Cortex of kidney (tissue), 1 donor: ENCODE data around the gene VIL1.
A peak's percentile ranks its signal among the peaks of the same experiment; 100 is the strongest.

ENCODE experiments used
- DNase-seq: peaks from one replicate; lab custom pipeline; 2025; lab: John Stamatoyannopoulos, UW

VIL1 gene

DNA sequence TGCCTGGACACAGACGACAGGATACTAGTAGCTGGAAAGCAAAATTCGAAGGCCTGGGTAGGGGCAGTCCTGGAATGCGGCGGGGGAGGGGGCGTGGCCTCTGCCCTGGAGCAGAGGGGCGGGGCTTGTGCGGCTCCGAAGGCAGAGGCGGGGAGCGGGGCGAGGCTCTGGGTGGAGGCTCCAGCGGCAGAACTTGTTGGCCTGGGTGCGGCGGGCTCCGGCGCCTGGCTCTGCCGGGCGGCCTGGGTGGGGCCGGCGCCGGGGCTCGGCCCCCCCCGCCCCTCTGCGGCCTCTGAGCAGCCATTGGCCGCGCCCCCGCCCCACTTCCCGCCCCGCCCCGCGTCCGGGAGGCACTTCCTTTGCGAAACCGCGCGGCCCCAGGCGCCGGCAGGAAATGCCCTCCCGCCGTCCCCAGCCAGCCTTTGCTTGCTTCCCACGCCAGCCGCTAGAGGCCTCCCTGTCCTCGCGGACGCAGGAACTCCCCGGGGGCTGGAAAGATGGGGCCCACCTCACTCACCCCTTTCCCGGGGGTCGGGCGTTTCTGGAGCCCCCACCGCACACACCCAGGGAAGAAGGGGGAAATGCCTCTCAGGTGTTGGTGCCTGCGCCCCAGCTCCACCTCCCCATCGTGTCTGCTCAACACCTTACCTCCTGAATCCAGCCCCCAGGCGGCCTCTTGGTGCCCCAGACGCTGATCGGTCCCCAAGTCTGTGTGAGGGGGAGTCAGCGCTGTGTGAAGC lies 12.5 kb upstream of the VIL1 start:
- DNase-seq, result peak; percentile 78

DNA sequence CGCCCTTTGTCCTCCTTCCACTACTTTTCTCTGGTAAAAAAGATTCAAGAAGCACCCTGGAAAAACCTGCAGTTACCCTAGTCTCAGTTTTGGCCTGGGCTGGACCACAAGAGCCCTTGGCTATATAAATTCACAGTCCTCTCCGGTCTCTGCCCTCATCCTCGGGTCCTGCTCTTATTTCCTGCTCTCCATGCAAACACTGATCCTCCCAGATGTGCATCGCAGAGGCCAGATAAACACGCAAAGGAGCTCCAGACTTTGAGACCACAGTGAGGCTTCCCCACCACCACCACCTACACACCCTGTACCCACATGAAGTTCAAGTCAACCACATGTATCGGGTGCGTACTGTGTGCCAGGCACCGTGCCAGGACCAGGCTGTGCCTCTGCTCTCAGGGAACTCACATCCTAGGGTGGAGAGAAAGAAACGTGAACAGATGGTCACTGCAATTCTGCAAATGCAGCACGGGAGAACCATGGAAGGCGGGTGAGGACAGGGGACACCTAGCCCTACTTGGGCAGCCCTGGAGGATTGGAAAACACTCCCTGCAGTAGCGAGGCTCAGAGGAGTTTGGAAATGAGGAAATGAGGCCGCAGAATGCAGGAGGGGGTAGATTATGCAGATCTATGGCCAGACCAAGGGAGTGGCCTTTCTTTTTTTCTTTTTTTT lies 11.8 kb upstream of the VIL1 start:
- DNase-seq, result no peak

DNA sequence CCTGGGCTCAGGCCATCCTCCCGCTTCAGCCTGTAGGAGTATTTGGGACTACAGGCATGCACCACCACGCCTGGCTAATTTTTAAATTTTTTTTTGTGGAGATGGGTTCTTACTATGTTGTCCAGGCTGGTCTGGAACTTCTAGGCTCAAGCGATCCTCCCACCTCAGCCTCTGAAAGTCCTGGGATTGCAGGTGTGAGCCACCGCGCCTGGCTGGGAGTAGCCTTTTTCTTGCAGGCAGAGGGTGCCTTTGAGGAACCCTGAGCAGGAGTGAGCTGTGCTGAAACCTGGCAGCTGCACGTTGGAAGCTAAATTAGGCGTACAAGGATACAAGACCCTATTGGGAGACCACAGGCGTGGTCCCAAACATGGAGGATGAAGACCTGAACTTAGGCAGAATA lies 11.2 kb upstream of the VIL1 start:
- no peak for DNase-seq

DNA sequence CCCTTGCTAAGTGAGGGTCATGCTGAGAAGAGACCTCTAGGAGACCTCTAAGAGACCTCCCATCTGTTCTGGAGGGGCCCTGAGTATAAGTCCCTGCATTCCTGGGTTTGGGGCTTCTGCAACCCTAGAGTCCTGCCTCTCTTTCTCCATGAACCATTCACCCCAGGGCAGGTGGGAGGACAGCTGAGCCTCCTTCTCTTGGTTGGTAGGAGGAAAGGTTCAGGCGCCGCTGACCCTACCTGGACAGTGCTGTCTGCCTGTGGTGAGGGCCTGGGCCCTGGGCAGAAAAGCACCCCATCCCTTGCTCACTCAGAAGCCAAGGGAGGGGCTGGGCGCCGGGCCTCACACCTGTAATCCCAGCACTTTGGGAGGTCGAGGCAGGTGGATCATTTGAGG lies 604 bp upstream of the VIL1 start:
- no peak for DNase-seq

DNA sequence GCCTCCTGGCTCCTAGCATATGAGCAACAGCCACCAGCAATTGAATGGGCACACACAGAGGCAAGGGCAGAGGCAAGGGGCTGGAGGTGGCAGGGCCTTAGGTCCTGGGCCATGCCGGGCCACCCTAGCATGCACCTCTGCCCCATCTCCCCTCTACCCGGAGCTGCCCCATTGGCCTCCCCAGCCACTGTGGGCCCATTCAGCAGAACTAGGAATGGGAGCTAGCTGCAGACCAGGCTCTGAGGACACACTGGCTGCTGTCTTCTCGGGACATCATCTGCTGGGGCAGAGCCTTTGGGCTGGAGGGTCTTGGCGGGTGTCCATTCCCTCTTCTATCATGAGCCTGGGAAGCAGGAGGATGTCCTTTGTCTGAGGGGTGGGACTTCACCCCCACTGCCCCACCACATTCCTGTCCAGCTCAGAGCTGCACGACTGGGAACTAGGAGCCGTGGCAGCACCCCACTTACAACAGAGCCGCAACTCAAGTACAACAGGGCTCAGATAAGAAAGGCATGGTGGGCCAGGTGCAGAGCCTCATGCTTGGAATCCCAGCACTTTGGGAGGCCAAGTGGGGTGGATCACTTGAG lies 800 bp downstream of the VIL1 start:
- no peak for DNase-seq

DNA sequence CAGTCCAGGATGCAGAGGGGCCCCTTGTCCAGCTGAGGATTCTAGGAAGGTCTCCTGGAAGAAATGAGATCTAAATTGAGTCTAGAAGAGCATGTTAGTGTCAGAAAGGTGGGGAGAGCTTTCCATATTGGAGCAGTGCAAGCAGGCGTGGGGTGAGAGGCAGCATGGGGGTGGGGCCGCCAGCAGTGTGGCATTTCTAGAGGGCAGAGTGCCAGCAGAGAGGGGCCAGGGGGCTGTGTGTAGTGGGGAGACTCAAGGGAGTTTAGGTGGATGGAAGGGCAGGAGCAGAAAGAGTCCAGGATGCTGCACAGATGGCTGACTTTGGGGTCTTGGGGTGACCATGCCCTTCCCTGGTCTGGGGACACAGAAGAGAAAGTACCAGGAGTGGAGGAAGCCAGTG lies 2.1 kb downstream of the VIL1 start:
- no peak for DNase-seq

DNA sequence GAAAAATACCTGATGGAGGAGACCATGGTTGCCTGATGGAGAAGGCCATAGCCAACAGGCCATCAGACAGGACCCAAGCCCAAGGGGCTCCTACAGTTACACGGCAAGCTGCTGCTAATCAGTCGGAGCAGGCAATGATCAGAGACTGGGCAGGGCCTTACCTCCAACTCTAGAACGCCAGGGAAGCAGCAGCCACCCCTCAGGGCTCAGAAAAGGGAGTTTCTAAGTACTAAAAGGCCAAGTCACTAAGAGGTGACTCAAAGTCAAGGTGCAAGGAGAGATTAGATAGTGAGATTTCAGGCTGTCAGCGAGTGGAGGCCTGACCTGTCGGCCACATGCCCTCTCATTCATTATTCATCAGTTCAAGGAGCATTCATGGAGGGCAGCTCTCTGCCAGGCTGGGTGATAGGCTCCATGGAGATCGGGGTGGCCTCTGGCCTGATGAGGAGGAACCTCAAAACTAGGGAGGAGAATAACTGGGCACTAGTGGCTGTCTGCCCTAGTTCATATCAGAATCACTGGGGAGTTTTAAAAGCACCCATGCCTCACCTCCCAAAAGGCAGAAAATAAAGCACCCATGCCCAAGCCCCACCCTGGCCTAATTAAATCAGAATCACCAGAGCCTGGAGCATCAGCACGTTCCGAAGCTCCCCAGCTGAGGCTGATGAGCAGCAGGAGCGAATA lies 3.6 kb downstream of the VIL1 start:
- DNase-seq, result no peak

DNA sequence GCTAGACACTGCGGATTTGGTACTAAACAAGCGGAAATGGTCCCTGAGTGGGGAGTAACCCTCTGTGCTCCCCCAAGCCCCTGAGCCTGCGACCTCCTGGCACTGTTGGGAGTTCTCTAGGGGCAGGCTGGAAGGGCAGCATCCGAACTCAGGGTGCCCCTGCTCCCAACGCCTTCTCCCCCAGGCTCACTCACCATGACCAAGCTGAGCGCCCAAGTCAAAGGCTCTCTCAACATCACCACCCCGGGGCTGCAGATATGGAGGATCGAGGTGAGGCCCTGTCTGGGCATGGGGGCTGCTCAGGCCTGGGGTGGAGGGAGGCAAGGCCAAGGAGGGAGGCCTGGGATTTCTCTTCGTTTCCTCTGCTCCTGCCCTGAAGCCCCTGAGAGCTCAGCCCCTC lies 4.7 kb downstream of the VIL1 start:
- DNase-seq, result no peak

DNA sequence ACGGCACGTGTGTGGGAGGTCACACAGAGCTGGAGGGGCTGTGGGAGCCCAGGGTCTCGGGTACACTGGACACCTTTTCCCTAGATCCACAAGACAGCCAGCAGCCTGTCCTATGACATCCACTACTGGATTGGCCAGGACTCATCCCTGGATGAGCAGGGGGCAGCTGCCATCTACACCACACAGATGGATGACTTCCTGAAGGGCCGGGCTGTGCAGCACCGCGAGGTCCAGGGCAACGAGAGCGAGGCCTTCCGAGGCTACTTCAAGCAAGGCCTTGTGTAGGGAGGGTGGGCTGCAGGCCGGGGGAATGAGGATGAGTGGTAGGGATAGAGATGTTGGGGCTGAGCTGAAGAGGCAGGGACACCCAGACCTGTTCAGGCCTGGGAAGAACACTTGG lies 6.6 kb downstream of the VIL1 start:
- DNase-seq, result no peak

DNA sequence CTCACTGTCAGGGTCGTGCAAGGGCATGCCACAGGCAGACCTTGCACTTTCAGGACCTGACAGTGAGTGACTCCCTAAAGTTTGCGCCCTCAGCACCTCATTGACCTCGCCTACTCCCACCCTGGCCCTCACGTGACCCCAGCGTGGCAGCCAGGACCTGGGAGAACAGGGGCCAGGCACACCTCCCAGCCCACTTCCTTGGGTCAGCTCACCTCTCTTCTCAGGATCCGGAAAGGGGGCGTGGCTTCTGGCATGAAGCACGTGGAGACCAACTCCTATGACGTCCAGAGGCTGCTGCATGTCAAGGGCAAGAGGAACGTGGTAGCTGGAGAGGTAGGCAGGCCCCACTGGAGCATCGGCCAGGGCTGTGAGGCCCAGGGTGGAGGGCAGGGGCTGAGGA lies 8.8 kb downstream of the VIL1 start:
- no peak for DNase-seq

DNA sequence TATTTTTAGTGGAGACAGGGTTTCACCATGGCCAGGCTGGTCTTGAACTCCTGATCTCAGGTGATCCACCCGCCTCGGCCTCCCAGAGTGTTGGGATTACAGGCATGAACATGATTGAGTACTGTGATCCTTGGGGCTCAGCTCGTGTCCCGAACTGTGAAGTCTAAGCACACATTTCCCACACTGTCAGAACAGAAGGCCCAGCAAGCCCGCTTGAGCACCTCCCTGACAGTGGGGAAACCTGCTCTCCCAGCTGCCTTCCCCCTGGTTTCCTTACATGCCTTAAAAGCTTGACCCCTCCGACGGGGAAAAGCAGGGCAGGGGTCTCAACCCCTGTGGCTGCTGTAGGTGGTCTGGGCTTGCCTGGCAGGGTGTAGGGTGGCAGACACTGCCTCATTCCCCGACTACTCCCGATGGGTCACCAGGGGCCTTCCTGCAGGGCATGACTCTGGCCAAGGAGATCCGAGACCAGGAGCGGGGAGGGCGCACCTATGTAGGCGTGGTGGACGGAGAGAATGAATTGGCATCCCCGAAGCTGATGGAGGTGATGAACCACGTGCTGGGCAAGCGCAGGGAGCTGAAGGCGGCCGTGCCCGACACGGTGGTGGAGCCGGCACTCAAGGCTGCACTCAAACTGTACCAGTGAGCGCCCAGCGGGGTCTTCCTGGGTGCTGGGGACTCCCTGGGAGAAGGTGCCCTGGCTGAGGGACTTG lies 10.1 kb downstream of the VIL1 start:
- no peak for DNase-seq

DNA sequence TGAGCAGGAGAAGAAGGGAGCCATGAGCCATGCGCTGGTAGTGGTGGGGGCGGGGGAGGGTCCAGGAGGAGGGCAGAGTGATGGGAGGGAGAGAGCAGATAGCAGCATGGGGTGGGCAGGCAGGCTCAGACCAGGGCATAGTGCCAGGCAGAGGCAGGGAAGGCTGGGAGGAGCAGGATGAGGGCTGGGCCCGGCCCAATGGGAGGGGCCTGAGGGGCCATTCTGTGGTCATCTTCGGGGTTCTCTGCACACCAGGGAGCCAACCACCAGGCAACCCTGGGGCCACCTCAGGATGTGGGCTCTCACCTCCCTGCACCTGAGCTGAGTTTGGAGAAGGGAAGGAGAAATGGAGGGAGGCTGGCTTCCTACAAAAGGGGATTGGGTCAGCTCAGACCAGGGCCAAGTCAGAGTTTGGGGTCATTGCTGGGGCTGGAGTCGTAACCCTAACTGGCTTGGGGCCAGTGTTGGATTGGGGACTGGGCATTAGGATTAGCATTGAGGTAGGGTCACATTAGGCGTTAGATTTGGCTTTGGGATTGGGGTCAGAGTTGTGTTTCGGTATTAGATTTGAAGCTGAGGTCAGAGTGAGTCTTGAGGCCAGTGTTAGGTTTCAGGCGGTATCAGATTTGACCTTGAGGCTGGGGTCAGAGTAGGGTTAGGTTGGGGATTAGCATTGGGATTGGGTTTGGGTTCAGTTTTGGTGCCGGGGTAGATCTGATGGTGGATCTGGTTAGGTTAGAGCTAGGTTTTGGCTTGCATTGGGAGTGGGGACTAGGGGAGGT lies 11.2 kb downstream of the VIL1 start:
- no peak for DNase-seq

DNA sequence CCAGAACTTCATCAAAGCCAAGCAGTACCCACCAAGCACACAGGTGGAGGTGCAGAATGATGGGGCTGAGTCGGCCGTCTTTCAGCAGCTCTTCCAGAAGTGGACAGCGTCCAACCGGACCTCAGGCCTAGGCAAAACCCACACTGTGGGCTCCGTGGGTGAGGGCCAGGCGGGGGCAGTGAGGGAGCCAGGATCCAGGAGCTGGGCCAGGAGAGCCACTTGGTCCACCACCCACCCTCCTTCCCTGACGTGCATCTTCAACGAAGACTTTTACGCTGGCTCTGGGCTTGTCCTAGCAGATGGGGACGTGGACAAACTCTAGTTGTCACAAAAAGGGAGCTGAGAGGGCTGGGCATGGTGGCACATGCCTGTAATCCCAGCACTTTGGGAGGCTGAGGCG lies 11.8 kb downstream of the VIL1 start:
- no peak for DNase-seq

DNA sequence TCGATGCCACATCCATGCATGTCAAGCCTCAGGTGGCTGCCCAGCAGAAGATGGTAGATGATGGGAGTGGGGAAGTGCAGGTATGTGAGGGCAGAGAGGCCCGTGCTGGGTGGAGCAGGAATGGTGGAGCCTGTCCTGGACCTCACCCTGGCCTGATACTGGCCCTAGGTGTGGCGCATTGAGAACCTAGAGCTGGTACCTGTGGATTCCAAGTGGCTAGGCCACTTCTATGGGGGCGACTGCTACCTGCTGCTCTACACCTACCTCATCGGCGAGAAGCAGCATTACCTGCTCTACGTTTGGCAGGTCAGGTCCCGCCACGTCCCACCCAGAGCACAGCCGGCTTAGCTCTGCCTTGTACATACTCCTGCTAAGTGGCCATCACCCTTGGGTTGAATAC lies 13.0 kb downstream of the VIL1 start:
- no peak for DNase-seq

DNA sequence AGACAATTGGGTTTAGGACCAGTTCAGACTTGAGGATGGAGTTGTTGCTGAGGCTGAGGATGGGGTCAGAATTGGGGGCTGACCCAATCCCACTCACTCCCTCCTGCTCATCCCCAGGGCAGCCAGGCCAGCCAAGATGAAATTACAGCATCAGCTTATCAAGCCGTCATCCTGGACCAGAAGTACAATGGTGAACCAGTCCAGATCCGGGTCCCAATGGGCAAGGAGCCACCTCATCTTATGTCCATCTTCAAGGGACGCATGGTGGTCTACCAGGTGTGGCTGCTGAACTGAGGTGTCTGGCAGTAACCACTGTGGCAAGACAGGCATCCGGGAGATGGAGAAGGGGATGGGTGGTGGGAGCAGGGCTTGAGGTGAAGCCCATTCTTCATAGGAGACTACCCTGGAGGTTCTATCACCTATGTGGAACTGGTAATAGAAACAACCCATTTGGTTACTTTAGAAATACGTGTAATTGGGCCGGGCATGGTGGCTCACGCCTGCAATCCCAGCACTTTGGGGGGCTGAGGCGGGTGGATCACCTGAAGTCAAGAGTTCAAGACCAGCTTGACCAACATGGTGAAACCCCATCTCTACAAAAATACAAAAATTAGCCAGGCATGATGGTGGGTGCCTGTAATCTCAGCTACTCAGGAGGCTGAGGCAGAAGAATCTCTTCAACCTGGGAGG lies 13.9 kb downstream of the VIL1 start:
- DNase-seq, result no peak

DNA sequence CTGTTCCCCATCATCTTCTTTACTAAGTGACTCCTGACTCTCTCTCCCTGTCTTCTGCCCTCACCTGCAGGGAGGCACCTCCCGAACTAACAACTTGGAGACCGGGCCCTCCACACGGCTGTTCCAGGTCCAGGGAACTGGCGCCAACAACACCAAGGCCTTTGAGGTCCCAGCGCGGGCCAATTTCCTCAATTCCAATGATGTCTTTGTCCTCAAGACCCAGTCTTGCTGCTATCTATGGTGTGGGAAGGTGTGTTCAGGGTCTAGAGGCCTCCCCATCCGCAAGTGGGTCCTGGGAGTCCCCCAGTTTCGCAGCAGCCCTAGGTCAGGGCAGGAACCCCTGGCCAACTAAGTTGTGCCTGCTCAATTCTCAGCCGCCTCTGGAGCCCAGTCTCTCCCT lies 15.5 kb downstream of the VIL1 start:
- DNase-seq, result no peak

DNA sequence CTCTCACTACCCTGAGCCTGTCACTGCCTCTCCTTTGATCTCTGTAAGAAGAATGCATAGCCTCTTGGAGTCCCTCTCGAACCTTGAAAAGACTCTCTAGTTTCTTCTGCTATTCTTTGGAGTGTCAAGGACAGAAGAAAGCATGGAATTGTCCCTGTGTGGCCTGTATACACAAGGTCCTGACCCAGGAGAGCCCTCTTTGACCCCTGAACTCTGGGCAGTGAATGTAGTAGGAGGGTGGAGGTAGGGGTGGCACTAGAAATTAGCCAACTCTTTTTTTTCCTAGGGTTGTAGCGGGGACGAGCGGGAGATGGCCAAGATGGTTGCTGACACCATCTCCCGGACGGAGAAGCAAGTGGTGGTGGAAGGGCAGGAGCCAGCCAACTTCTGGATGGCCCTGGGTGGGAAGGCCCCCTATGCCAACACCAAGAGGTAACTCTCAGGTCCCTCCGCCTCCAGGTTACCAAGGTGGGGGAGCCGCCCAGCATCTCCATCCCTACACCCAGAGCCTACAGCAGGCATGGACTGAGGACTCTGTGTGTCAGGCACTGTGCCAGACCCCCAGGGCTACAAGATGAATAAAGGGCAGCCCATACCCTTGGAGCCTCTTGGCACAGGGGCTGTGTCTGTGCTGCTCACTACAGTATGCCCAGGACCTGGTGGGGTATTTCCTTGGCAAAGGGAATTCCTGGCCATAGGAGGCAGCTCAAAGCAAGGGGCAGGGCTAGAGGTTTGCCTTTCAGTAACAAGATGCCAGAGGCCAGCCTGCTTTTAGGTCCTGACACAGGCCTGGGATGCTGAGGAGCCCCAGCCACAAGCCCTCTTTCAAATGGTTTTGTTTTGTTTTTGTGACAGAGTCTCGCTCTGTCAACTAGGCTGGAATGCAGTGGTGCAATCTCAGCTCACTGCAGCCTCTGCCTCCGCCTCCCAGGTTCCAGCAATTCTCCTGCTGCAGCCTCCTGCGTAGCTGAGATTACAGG lies 16.4 kb downstream of the VIL1 start:
- no peak for DNase-seq

DNA sequence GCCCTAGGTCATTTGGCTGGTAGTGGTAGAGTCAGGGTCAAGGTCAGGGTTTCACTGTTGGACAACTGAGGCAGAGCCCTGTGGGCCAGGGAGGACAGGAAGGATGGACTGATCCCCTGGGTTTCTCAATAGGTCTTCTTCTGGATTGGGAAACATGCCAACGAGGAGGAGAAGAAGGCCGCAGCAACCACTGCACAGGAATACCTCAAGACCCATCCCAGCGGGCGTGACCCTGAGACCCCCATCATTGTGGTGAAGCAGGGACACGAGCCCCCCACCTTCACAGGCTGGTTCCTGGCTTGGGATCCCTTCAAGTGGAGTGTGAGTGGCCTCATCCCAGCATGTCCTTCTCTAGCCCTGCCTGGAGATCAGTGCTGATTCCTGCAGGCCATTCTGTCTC lies 18.1 kb downstream of the VIL1 start:
- no peak for DNase-seq

DNA sequence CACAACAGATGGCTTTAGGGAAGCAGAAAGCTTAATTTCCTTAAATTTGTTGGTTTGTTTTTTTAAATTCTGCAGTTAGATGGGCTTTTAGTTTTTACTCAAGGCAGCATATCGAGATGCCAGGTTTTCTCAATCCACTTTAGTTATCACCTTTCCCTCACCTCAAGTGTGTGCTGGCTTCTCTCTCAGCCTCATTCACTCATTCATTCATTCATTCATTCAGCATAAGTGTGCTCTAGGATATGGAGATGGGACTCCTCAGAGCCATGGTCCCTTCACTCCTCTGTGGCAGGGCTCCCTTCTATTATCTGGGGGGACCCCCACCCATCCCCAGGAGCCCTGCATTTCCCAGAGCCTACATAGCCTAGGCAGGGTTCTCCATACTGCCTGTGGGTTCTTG lies 19.0 kb downstream of the VIL1 start:
- DNase-seq, result no peak

DNA sequence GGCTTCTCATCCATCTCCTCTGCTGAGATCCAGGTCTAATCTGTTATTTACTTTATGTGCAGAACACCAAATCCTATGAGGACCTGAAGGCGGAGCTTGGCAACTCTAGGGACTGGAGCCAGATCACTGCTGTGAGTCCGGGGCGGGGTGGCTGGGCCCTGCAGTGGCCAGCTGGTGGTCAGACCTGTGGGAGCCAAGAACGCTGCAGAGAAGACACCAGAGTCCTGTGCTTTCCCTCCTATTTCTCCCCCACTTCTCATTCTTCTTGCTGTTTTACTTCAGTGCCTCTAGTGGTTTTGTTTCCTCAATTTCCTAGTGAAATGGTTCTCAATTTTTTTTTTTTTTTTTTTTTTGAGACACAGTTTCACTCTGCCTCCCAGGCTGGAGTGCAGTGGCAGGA lies 19.7 kb downstream of the VIL1 start:
- DNase-seq, result no peak
